IMR-90 (cell line): ENCODE data around the gene NBPF3. TPM values are rescaled to one million over a fixed set of nuclear protein-coding genes. Genes with fewer than 3 reads are reported as not detected.

Experiments used
- ATAC-seq: fragments of 200-7000 bp; cut with Tn5 transposase; 2 replicates; pipeline ENCODE4 v1.9.1; 2020; ENCODE audit warnings: low read depth, mild to moderate bottlenecking, moderate library complexity
- BruUV-seq: library from RNA; stranded (reverse); fragments of 400-500 nt; replicated peaks from 2 replicates; lab custom pipeline; 2021; lab: Mats Ljungman, UMichigan
- CTCF ChIA-PET: fragments of 300-600 bp; formaldehyde crosslinking; extraction: SDS; loops from one replicate; lab custom pipeline; 2021; ENCODE audit warnings: antibody characterized with exemption; lab: Yijun Ruan, JAX
- POLR2A ChIA-PET: fragments of 300-600 bp; sonication (Branson Sonifier 250); formaldehyde crosslinking; loops from one replicate; lab custom pipeline; 2022; ENCODE audit warnings: antibody characterized with exemption; ENCODE audit not compliant: unreplicated experiment; lab: Charles Lee
- DNase-seq: peaks from one replicate; pipeline ENCODE4 v3.0.0; 2013
- H2AFZ ChIP-seq: replicated peaks from 2 replicates; pipeline ENCODE3; 2013; ENCODE audit warnings: low read length, mild to moderate bottlenecking; ENCODE audit not compliant: poor library complexity
- H2AK5ac ChIP-seq: 2 replicates; pipeline ENCODE4 v1.6.1; 2013; ENCODE audit warnings: low read depth, low read length, inconsistent platforms
- H2AK9ac ChIP-seq: replicated peaks from 2 replicates; pipeline ENCODE3; 2013; ENCODE audit warnings: mild to moderate bottlenecking, low read depth, low read length, moderate library complexity; ENCODE audit not compliant: poor library complexity
- H2BK120ac ChIP-seq: 2 replicates; pipeline ENCODE4 v1.6.1; 2013; ENCODE audit warnings: low read depth, low read length, inconsistent platforms
- H2BK15ac ChIP-seq: 3 replicates; pipeline ENCODE4 v1.6.1; 2013; ENCODE audit warnings: low read depth, low read length, inconsistent platforms
- H2BK20ac ChIP-seq: 2 replicates; pipeline ENCODE4 v1.6.1; 2013; ENCODE audit warnings: low read depth, mild to moderate bottlenecking, inconsistent platforms, low read length, moderate library complexity
- H2BK5ac ChIP-seq: 2 replicates; pipeline ENCODE4 v1.6.1; 2013; ENCODE audit warnings: mild to moderate bottlenecking, low read depth, low read length, inconsistent platforms; ENCODE audit not compliant: poor library complexity, severe bottlenecking
- H3K14ac ChIP-seq: replicated peaks from 2 replicates; pipeline ENCODE4 v1.6.1; 2013; ENCODE audit warnings: low read depth, low read length, inconsistent platforms
- H3K18ac ChIP-seq: 2 replicates; pipeline ENCODE4 v1.6.1; 2013; ENCODE audit warnings: low read depth, low read length, control low read depth
- H3K23ac ChIP-seq: 2 replicates; pipeline ENCODE4 v1.6.1; 2013; ENCODE audit warnings: low read depth, low read length, inconsistent platforms
- H3K27ac ChIP-seq: 2 replicates; pipeline ENCODE4 v1.5.1; 2013; ENCODE audit warnings: mild to moderate bottlenecking, control low read depth, low read length; ENCODE audit not compliant: insufficient read depth
- H3K27me3 ChIP-seq: 2 replicates; pipeline ENCODE4 v1.6.1; 2013; ENCODE audit warnings: low read length; ENCODE audit not compliant: control insufficient read depth, insufficient read depth
- H3K36me3 ChIP-seq: 2 replicates; pipeline ENCODE4 v1.6.1; 2013; ENCODE audit warnings: low read length, mixed read lengths; ENCODE audit not compliant: control insufficient read depth, insufficient read depth
- H3K4ac ChIP-seq: 2 replicates; pipeline ENCODE4 v1.6.1; 2013; ENCODE audit warnings: low read depth, low read length, inconsistent platforms
- H3K4me1 ChIP-seq: 2 replicates; pipeline ENCODE4 v1.6.1; 2013; ENCODE audit warnings: low read length, mixed read lengths; ENCODE audit not compliant: control insufficient read depth, insufficient read depth
- H3K4me2 ChIP-seq: 2 replicates; pipeline ENCODE4 v1.6.1; 2013; ENCODE audit warnings: low read depth, mild to moderate bottlenecking, control low read depth, low read length, moderate library complexity
- H3K4me3 ChIP-seq: 2 replicates; pipeline ENCODE4 v1.5.1; 2013; ENCODE audit warnings: low read depth, mild to moderate bottlenecking, control low read depth, low read length, moderate library complexity; ENCODE audit not compliant: insufficient read depth
- H3K56ac ChIP-seq: 2 replicates; pipeline ENCODE4 v1.6.1; 2013; ENCODE audit warnings: low read length, inconsistent platforms; ENCODE audit not compliant: insufficient read depth; ENCODE audit errors: extremely low read depth
- H3K79me1 ChIP-seq, 2 experiments: 2 replicates each; pipeline ENCODE4 v1.6.1; 2013; ENCODE audit warnings: low read length in 2 of 2, inconsistent platforms in 1 of 2, low read depth in 1 of 2
- H3K9ac ChIP-seq: 2 replicates; pipeline ENCODE4 v1.6.1; 2013; ENCODE audit warnings: low read depth, low read length, control low read depth
- H3K9me1 ChIP-seq: 2 replicates; pipeline ENCODE4 v1.6.1; 2013; ENCODE audit warnings: low read length, inconsistent platforms; ENCODE audit not compliant: insufficient read depth
- H3K9me3 ChIP-seq: 2 replicates; pipeline ENCODE4 v1.6.1; 2013; ENCODE audit warnings: low read length; ENCODE audit not compliant: control insufficient read depth, insufficient read depth
- H4K20me1 ChIP-seq: 2 replicates; pipeline ENCODE4 v1.6.1; 2013; ENCODE audit warnings: low read length, inconsistent platforms; ENCODE audit not compliant: insufficient read depth
- H4K5ac ChIP-seq: 2 replicates; pipeline ENCODE4 v1.6.1; 2013; ENCODE audit warnings: mild to moderate bottlenecking, low read depth, low read length, control low read depth
- H4K8ac ChIP-seq, 2 experiments: 2 replicates each; pipeline ENCODE4 v1.6.1; 2013; ENCODE audit warnings: low read depth in 2 of 2, low read length in 2 of 2, control low read depth in 1 of 2, inconsistent platforms in 1 of 2
- H4K91ac ChIP-seq: 2 replicates; pipeline ENCODE4 v1.6.1; 2013; ENCODE audit warnings: low read depth, low read length, inconsistent platforms; ENCODE audit not compliant: insufficient read depth
- RAD21 ChIP-seq: IDR thresholded peaks from 2 replicates; pipeline ENCODE4 v1.6.1; 2012; ENCODE audit warnings: low read length, improper control_type of control experiment
- WGBS, 2 experiments: methylation state at CpG; one replicate each; pipeline versions ENCODE4 v1.1.5 to v1.1.7; 2013; ENCODE audit warnings: missing lambda C conversion rate in 2 of 2; ENCODE audit not compliant: insufficient read length in 1 of 2; ENCODE audit errors: extremely low coverage in 2 of 2; 5-methylcytosine and 5-hydroxymethylcytosine counted together
- dilution Hi-C: fragments of 300-500 bp; cut with HindIII; formaldehyde crosslinking; loops from one replicate; pipeline ENCODE4 v1.14.3; 2018; ENCODE audit warnings: low sequenced_read_pairs; ENCODE audit not compliant: unreplicated experiment
- in situ Hi-C: fragments of 300-500 bp; cut with MboI; formaldehyde crosslinking; loops from 3 replicates; pipeline ENCODE4 v1.14.3; 2019; ENCODE audit warnings: low sequenced_read_pairs, inconsistent platforms, mixed read lengths
- intact Hi-C: fragments of 100-400 bp; cut with micrococcal nuclease; formaldehyde crosslinking; loops from 2 replicates; pipeline ENCODE4 v1.10.0; 2022
- polyA plus RNA-seq, 3 experiments: library from polyadenylated mRNA; depleted of rRNA; stranded (reverse); fragments of >200 nt; gene quantifications; 2 replicates each; pipeline ENCODE4 v1.2.3, GENCODE V29; 2012; ENCODE audit warnings: low replicate concordance in 1 of 3
- total RNA-seq: library from RNA; depleted of rRNA; stranded (reverse); fragments of >200 nt; gene quantifications from 2 replicates; pipeline ENCODE4 v1.2.3, GENCODE V29; 2012

The NBPF3 gene
- total and polyA plus RNA-seq, 2 of the 4 experiments (the other 2 are of a cell fraction): 8.7 to 18.8 TPM

- no peak overlapping the region; the same call in 1 of the 2 replicates for H2AK5ac ChIP-seq
- H2BK120ac ChIP-seq: no peak overlapping the region
- H2BK5ac ChIP-seq: no peak overlapping the region
- H2BK15ac ChIP-seq: no peak overlapping the region
- WGBS, 2 experiments: 90% methylated on average over 7 of the region's 20 CpGs; no CpG with 5 or more reads in 1 of the 2 experiments
- H4K8ac ChIP-seq: no peak overlapping the region
- H4K5ac ChIP-seq: no peak overlapping the region
- TF ChIP-seq RAD21: no peak
- CTCF ChIA-PET: no interaction called here
- no peak overlapping the region for H3K56ac ChIP-seq
- intact Hi-C loops: no loop called here
- no peak overlapping the region for H3K9ac ChIP-seq
- BruUV-seq: no TSS peak
- no peak for DNase-seq
- H2BK20ac ChIP-seq: no peak overlapping the region
- H3K4ac ChIP-seq: no peak overlapping the region
- no peaks in the 10 kb centered on the region for H4K20me1 ChIP-seq
- no peaks in the 10 kb centered on the region for H3K36me3 ChIP-seq
- H3K23ac ChIP-seq: no peak overlapping the region
- H3K14ac ChIP-seq: no peak overlapping the region
- dilution Hi-C loops: no loop called here
- peaks cover 1% of the 10 kb centered on the region; the same call in 1 of the 2 replicates for H3K27me3 ChIP-seq
- no peaks in the 10 kb centered on the region for H3K9me1 ChIP-seq
- no peak for ATAC-seq
- H3K4me3 ChIP-seq: no peak overlapping the region
- H3K79me1 ChIP-seq: peaks cover 3 to 7% of the 10 kb centered on the region in 2 experiments
- H4K91ac ChIP-seq: no peak overlapping the region
- H3K18ac ChIP-seq: no peak overlapping the region
- H3K27ac ChIP-seq: no peak overlapping the region
- POLR2A ChIA-PET: no interaction called here
- in situ Hi-C loops: no loop called here
- no peaks in the 10 kb centered on the region; the same call in 1 of the 2 replicates for H3K4me1 ChIP-seq
- H2AK9ac ChIP-seq: no peak overlapping the region
- H2AFZ ChIP-seq: peak overlapping the region; percentile 70
- H3K9me3 ChIP-seq: no peaks in the 10 kb centered on the region
- H3K4me2 ChIP-seq: no peak overlapping the region
Measured at GRCh38 chr1:21435646-21436487, 4.1 kb upstream of the NBPF3 start.
